ENCODE results near the gene DEDD2. TPM values are rescaled to one million over a fixed set of nuclear protein-coding genes. Genes with fewer than 3 reads are reported as not detected.
A peak's percentile ranks its signal among the peaks of the same experiment; 100 is the strongest.

DEDD2 gene
- total RNA-seq, 2 donors from 2014 or later, result 28.8 to 31.6 TPM

- Mint-ChIP-seq H3K27ac (no peak overlapping the region), H3K27me3 (ENCODE audit: low read depth) (no peaks in the 10 kb centered on the region), H3K4me3 (no peak overlapping the region), H3K4me1 (ENCODE audit: low read depth) (peaks cover 35% of the 10 kb centered on the region), H3K36me3 (ENCODE audit: insufficient read depth in 2 of 2) (peaks cover 13 to 22% of the 10 kb centered on the region in 2 donors), H3K9me3 (no peaks in the 10 kb centered on the region)
- DNase-seq (no peak), ATAC-seq (replicated peaks in 1 of 2) (no peak)
Measured at GRCh38 chr19:42229855-42230351, 12.4 kb upstream of the DEDD2 start.

GRCh38 chr19:42229301-42229854 lies 11.9 kb upstream of the DEDD2 start:
- H3K9me3 Mint-ChIP-seq, result no peaks in the 10 kb centered on the region
- H3K4me1 Mint-ChIP-seq (ENCODE audit: low read depth), result peaks cover 35% of the 10 kb centered on the region
- H3K36me3 Mint-ChIP-seq (ENCODE audit: insufficient read depth in 2 of 2), result peaks cover 14 to 23% of the 10 kb centered on the region in 2 donors
- ATAC-seq (replicated peaks in 1 of 2) (no peak), DNase-seq (no peak)
- no peaks in the 10 kb centered on the region for H3K27me3 Mint-ChIP-seq (ENCODE audit: low read depth)
- H3K27ac Mint-ChIP-seq, result no peak overlapping the region
- H3K4me3 Mint-ChIP-seq, result no peak overlapping the region

DNA sequence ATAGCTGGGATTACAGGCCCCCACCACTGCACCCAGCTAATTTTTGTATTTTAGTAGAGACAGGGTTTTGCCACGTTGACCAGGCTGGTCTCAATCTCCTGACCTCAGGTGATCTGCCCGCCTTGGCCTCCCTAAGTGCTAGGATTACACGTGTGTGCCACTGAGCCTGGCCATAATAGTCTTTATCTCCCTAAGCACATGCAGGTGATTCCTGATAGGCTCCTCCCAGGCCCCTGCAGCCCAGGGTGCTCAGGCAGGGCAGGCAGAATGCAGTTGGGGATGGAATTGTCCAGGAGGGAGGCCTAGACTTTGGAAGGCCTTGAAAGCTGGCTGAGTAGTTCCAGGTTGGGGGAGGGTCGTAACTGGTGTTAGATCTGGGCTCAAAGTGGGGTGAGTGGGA lies 11.2 kb upstream of the DEDD2 start:
- DNase-seq, result no peak
- peaks cover 35% of the 10 kb centered on the region for H3K4me1 Mint-ChIP-seq (ENCODE audit: low read depth)
- H3K4me3 Mint-ChIP-seq, result no peak overlapping the region
- ATAC-seq (replicated peaks in 1 of 2), result no peak
- no peak overlapping the region for H3K27ac Mint-ChIP-seq
- no peaks in the 10 kb centered on the region for H3K27me3 Mint-ChIP-seq (ENCODE audit: low read depth)
- H3K9me3 Mint-ChIP-seq, result no peaks in the 10 kb centered on the region
- peaks cover 14 to 23% of the 10 kb centered on the region in 2 donors for H3K36me3 Mint-ChIP-seq (ENCODE audit: insufficient read depth in 2 of 2)

DNA sequence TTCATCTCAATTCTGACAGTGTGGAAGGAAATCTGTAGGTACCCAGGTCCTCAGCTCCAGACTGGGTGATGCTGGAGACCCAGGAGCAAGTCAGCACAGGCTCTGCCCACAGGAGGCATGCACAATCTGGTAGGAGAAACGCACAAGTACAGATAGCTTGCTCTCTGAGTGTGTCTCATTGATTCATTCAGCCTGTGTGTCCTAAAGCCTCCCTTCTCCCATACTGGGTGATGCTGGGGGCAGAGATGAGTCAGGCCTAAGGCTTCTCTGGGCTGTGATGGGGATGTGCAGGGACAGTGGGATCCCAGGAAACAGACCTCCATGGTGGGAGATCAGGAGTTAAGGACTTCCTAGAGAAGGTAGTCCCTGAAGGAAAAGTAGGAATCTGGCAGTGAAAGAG lies 9.4 kb upstream of the DEDD2 start:
- Mint-ChIP-seq H3K27ac (no peak overlapping the region), H3K36me3 (ENCODE audit: insufficient read depth in 2 of 2) (peaks cover 15 to 27% of the 10 kb centered on the region in 2 donors)

DNA sequence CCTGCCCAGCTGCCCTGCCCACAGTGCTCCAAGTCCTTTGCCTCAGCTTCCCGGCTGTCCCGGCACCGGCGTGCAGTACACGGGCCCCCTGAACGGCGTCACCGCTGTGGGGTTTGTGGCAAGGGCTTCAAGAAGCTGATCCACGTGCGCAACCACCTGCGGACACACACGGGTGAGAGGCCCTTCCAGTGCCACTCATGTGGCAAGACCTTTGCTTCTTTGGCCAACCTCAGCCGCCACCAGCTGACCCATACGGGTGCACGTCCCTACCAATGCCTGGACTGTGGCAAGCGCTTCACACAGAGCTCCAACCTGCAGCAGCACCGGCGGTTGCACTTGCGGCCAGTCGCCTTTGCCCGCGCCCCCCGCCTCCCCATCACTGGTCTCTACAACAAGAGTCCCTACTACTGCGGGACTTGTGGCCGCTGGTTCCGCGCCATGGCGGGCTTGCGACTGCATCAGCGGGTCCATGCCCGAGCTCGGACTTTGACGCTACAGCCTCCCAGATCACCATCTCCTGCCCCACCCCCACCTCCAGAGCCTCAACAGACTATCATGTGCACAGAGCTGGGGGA lies 8.3 kb upstream of the DEDD2 start:
- Mint-ChIP-seq H3K9me3 (no peaks in the 10 kb centered on the region), H3K36me3 (ENCODE audit: insufficient read depth in 2 of 2) (peaks cover 15 to 21% of the 10 kb centered on the region in 2 donors), H3K4me3 (no peak overlapping the region), H3K27ac (no peak overlapping the region), H3K4me1 (ENCODE audit: low read depth) (peaks cover 54% of the 10 kb centered on the region), H3K27me3 (ENCODE audit: low read depth) (no peaks in the 10 kb centered on the region)
- DNase-seq (no peak), ATAC-seq (replicated peaks in 1 of 2) (no peak)

More for the DNA sequence above, 9.4 kb upstream of the DEDD2 start:
- peaks cover 48% of the 10 kb centered on the region for H3K4me1 Mint-ChIP-seq (ENCODE audit: low read depth)
- no peak overlapping the region for H3K4me3 Mint-ChIP-seq
- no peaks in the 10 kb centered on the region for H3K27me3 Mint-ChIP-seq (ENCODE audit: low read depth)
- DNase-seq (no peak), ATAC-seq (replicated peaks in 1 of 2) (no peak)
- H3K9me3 Mint-ChIP-seq, result no peaks in the 10 kb centered on the region

- no peak for ATAC-seq (replicated peaks in 1 of 2)
- H3K4me1 Mint-ChIP-seq (ENCODE audit: low read depth), result peaks cover 58% of the 10 kb centered on the region
- H3K27ac Mint-ChIP-seq, result no peak overlapping the region
Measured at GRCh38 chr19:42224940-42225717, 7.7 kb upstream of the DEDD2 start.

GRCh38 chr19:42220751-42221097 lies 3.2 kb upstream of the DEDD2 start:
- Mint-ChIP-seq H3K4me1 (ENCODE audit: low read depth) (peaks cover 54% of the 10 kb centered on the region), H3K4me3 (peak overlapping the region; percentile 82 to 94)
- ATAC-seq (replicated peaks in 1 of 2), result no peak

More at GRCh38 chr19:42224940-42225717, 7.7 kb upstream of the DEDD2 start:
- Mint-ChIP-seq H3K4me3 (no peak overlapping the region), H3K9me3 (no peaks in the 10 kb centered on the region), H3K36me3 (ENCODE audit: insufficient read depth in 2 of 2) (peaks cover 16 to 21% of the 10 kb centered on the region in 2 donors), H3K27me3 (ENCODE audit: low read depth) (no peaks in the 10 kb centered on the region)
- no peak for DNase-seq

DNA sequence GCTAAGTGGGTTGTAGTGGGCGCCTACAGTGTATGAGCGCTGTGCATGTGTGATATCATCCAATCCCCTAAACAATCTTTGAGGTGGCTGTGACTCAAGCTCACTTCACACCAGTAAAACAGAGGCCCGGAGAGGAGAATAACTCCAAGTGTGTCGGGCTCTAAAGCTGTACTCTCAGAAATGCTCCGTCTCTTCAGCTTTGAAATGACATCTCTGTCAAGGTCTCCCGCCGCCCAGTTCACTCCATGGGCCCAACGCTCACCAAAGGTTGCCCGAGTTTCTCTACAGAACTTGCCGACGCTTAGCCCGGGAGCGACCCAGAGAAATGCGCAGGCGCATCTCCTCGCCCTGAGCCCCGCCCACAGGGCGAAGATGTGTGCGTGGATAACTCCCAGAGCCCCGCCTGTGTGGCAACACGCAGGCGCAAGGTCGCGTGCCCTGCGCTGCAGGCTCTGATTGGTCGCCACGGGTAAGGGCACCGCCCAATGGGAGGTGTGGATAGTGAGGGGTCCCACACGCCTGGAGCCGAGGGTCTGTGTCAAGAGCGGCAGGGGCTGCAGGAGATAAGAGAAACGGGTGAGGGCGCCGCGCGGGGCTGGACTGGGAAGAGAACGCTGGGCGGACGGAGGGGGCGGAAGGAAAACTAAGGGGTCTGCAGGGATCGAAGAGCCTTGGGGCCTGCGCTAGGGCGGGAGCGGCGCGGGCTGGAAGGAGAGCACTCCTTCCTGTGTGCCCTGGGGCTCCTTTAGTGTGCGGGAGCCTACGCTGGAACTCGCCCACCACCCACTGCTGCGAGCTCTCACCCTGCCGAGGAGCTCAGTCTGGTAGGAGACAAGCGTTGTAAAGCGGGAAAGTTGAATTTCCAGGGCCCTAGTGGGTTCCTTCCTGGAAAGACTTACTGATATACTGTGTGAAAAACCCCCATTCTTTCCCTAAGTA lies 2.6 kb upstream of the DEDD2 start, which contains the start of gene ZNF526:
Gene ZNF526 (plus strand): TSS at position 501 of the 939 bp plus-strand sequence. CDS start 4,092 bp downstream, outside the sequence.
- H3K27me3 Mint-ChIP-seq (ENCODE audit: low read depth), result no peaks in the 10 kb centered on the region
- peak; percentile 86 for ATAC-seq (replicated peaks in 1 of 2)
- peaks cover 60% of the 10 kb centered on the region for H3K4me1 Mint-ChIP-seq (ENCODE audit: low read depth)
- H3K27ac Mint-ChIP-seq, result peak within 1 kb of the TSS; percentile 50
- peak within 1 kb of the TSS; percentile 82 to 94 for H3K4me3 Mint-ChIP-seq
- peak; percentile 98 for DNase-seq
- H3K9me3 Mint-ChIP-seq, result no peaks in the 10 kb centered on the region
- peaks cover 11 to 12% of the 10 kb centered on the region in 2 donors for H3K36me3 Mint-ChIP-seq (ENCODE audit: insufficient read depth in 2 of 2)

More at GRCh38 chr19:42220751-42221097, 3.2 kb upstream of the DEDD2 start:
- H3K36me3 Mint-ChIP-seq (ENCODE audit: insufficient read depth in 2 of 2), result peaks cover 8 to 11% of the 10 kb centered on the region in 2 donors
- peak overlapping the region; percentile 50 for H3K27ac Mint-ChIP-seq
- no peaks in the 10 kb centered on the region for H3K9me3 Mint-ChIP-seq
- H3K27me3 Mint-ChIP-seq (ENCODE audit: low read depth), result no peaks in the 10 kb centered on the region
- no peak for DNase-seq

DNA sequence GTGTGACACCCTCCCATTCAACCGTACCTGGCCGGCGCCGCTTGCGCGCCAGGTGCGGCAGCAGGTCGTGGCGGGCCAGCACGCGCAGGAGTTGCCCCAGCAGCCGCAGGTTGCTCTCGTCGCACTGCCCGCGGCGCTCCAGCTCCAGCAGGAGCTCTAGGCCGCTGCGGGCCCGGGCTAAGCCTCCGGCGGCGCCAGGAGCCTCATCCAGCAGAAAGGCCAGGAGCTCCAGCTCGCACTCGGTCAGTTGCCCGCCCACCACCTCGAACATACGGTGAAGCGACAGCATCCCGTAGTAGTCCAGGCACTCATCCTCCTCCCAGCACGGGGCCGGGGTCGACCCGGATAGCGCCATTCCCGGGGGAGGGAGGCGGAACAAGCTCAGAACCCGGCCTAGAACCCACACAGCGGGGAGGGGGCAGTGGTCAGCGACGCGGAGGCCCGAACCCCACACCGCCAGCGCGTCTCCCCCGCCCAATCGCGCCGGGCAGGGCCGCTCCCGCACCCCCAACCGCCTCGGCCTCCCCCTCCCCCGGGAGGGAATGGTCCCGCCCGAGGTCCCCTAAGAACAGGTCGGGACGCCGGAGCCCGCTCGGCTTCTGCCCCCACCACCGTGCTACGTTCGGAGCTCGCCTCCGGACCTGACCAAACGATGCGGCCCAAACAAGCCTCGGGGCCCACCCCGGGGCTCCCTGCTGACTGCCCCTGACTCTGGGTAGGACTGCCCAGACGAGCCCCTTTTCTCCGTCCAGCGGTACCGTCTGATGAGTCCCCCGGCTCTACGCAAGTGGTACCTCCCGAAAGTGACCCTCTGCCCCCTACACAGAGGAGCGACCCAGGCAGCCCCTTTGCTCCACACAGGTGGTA lies 591 bp downstream of the DEDD2 start:
- ATAC-seq (replicated peaks in 1 of 2), result peak in 1 of 2 donors; percentile 2
- H3K4me3 Mint-ChIP-seq, result peak overlapping the region; percentile 82 to 94
- DNase-seq, result peak; percentile 53 to 56
- H3K4me1 Mint-ChIP-seq (ENCODE audit: low read depth), result peaks cover 74% of the 10 kb centered on the region
- H3K27me3 Mint-ChIP-seq (ENCODE audit: low read depth), result no peaks in the 10 kb centered on the region
- no peaks in the 10 kb centered on the region for H3K9me3 Mint-ChIP-seq
- peak overlapping the region; percentile 97 for H3K27ac Mint-ChIP-seq
- H3K36me3 Mint-ChIP-seq (ENCODE audit: insufficient read depth in 2 of 2), result peaks cover 7 to 14% of the 10 kb centered on the region in 2 donors

GRCh38 chr19:42214810-42215485 lies 2.5 kb downstream of the DEDD2 start:
- no peaks in the 10 kb centered on the region for H3K9me3 Mint-ChIP-seq
- peak overlapping the region; percentile 45 to 82 for H3K4me3 Mint-ChIP-seq
- DNase-seq, result no peak
- ATAC-seq (replicated peaks in 1 of 2), result no peak
- no peaks in the 10 kb centered on the region for H3K27me3 Mint-ChIP-seq (ENCODE audit: low read depth)
- H3K27ac Mint-ChIP-seq, result peak overlapping the region; percentile 74
- H3K36me3 Mint-ChIP-seq (ENCODE audit: insufficient read depth in 2 of 2), result peaks cover 7 to 17% of the 10 kb centered on the region in 2 donors
- peaks cover 63% of the 10 kb centered on the region for H3K4me1 Mint-ChIP-seq (ENCODE audit: low read depth)

DNA sequence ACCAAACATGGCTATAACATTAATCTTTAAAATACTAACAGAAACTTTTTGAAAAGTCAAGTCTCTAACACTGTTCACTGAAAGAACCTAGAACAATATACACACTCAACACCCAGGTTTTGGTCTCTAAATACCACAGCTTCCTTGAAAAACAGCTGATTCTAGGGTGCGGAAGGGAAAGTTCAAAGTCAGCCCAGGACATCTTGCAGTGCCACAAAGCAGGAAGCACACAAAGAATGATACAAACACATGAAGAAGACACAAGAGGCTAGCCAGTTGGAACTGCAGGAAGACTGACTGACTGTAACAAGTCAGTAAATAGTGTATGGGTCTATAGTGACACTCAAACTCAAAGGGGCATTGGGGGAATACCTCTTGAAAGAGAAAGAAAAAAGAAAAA lies 4.6 kb downstream of the DEDD2 start:
- Mint-ChIP-seq H3K9me3 (no peaks in the 10 kb centered on the region), H3K4me1 (ENCODE audit: low read depth) (peaks cover 47% of the 10 kb centered on the region), H3K36me3 (ENCODE audit: insufficient read depth in 2 of 2) (peaks cover 9 to 25% of the 10 kb centered on the region in 2 donors), H3K4me3 (peak overlapping the region in 1 of 2 donors; percentile 28), H3K27me3 (ENCODE audit: low read depth) (no peaks in the 10 kb centered on the region), H3K27ac (peak overlapping the region; percentile 89)
- DNase-seq (no peak), ATAC-seq (replicated peaks in 1 of 2) (no peak)
